IPS-11a (cell line): ENCODE results near the gene MED12L.
"Not testable (repeated sequence)": the region's sequence is repeated elsewhere in the genome, so short reads cannot be mapped to it uniquely, and the experiment has no call there.

ENCODE experiments used
- H3K4me3 ChIP-seq: one replicate; pipeline ENCODE4 v1.5.1; 2013; ENCODE audit warnings: low read depth, low read length, control low read depth

The MED12L gene

GRCh38 chr3:151362751-151363174, 277.3 kb downstream of the MED12L start:
- H3K4me3 ChIP-seq: no peak overlapping the region

- no peak overlapping the region for H3K4me3 ChIP-seq
Observed at GRCh38 chr3:151366993-151367392, 281.5 kb downstream of the MED12L start.

- H3K4me3 ChIP-seq: no peak overlapping the region
Observed at GRCh38 chr3:151367448-151367847, 282.0 kb downstream of the MED12L start.

- H3K4me3 ChIP-seq: no peak overlapping the region
Observed at GRCh38 chr3:151371526-151371925, 286.1 kb downstream of the MED12L start.

GRCh38 chr3:151372063-151372820, 286.8 kb downstream of the MED12L start:
- H3K4me3 ChIP-seq: no peak overlapping the region

GRCh38 chr3:151377768-151378385, 292.4 kb downstream of the MED12L start:
- H3K4me3 ChIP-seq: no peak overlapping the region

GRCh38 chr3:151379083-151379734, 293.7 kb downstream of the MED12L start:
- H3K4me3 ChIP-seq: no peak overlapping the region

- no peak overlapping the region for H3K4me3 ChIP-seq
Observed at GRCh38 chr3:151382671-151383070, 297.2 kb downstream of the MED12L start.

- H3K4me3 ChIP-seq: no peak overlapping the region
Observed at GRCh38 chr3:151383111-151383510, 297.6 kb downstream of the MED12L start.

- no peak overlapping the region for H3K4me3 ChIP-seq
Observed at GRCh38 chr3:151383956-151384355, 298.5 kb downstream of the MED12L start.

- no peak within 1 kb of the TSS for H3K4me3 ChIP-seq
Observed at GRCh38 chr3:151384741-151385174, 299.3 kb downstream of the MED12L start, which contains the start of gene P2RY12. P2RY12 (minus strand) TSS chr3:151384753; CDS start chr3:151338845, 45,908 bp downstream.

- H3K4me3 ChIP-seq: no peak overlapping the region
Observed at GRCh38 chr3:151386056-151386455, 300.6 kb downstream of the MED12L start.

GRCh38 chr3:151387432-151387831, 302.0 kb downstream of the MED12L start:
- H3K4me3 ChIP-seq: no peak overlapping the region

GRCh38 chr3:151387842-151388241, 302.4 kb downstream of the MED12L start:
- H3K4me3 ChIP-seq: no peak overlapping the region

GRCh38 chr3:151391720-151392119, 306.3 kb downstream of the MED12L start:
- no peak overlapping the region for H3K4me3 ChIP-seq

GRCh38 chr3:151392191-151392590, 306.7 kb downstream of the MED12L start:
- H3K4me3 ChIP-seq: not testable (repeated sequence)

- no peak overlapping the region for H3K4me3 ChIP-seq
Observed at GRCh38 chr3:151393146-151393830, 307.8 kb downstream of the MED12L start.

GRCh38 chr3:151393941-151394340, 308.5 kb downstream of the MED12L start:
- no peak overlapping the region for H3K4me3 ChIP-seq

- H3K4me3 ChIP-seq: no peak overlapping the region
Observed at GRCh38 chr3:151394611-151395010, 309.1 kb downstream of the MED12L start.

- H3K4me3 ChIP-seq: no peak overlapping the region
Observed at GRCh38 chr3:151395806-151396205, 310.3 kb downstream of the MED12L start.

GRCh38 chr3:151398895-151399294, 313.4 kb downstream of the MED12L start:
- no peak overlapping the region for H3K4me3 ChIP-seq
